Erythroblast (primary cell): ENCODE data around the gene ALAS2.
"Not testable (repeated sequence)": the region's sequence is repeated elsewhere in the genome, so short reads cannot be mapped to it uniquely, and the experiment has no call there.

Source experiments
- DNase-seq, 2 experiments: peaks; one replicate each; lab custom pipeline; 2025; lab: John Stamatoyannopoulos, UW
- GATA1 ChIP-seq: IDR thresholded peaks from 2 replicates; pipeline ENCODE4 v1.6.1; 2011; ENCODE audit warnings: low read depth, mild to moderate bottlenecking, control low read depth, low read length, moderate library complexity
- POLR2A ChIP-seq: IDR thresholded peaks from 2 replicates; pipeline ENCODE4 v1.6.1; 2011; ENCODE audit warnings: mild to moderate bottlenecking, low read length

ALAS2 gene

DNA sequence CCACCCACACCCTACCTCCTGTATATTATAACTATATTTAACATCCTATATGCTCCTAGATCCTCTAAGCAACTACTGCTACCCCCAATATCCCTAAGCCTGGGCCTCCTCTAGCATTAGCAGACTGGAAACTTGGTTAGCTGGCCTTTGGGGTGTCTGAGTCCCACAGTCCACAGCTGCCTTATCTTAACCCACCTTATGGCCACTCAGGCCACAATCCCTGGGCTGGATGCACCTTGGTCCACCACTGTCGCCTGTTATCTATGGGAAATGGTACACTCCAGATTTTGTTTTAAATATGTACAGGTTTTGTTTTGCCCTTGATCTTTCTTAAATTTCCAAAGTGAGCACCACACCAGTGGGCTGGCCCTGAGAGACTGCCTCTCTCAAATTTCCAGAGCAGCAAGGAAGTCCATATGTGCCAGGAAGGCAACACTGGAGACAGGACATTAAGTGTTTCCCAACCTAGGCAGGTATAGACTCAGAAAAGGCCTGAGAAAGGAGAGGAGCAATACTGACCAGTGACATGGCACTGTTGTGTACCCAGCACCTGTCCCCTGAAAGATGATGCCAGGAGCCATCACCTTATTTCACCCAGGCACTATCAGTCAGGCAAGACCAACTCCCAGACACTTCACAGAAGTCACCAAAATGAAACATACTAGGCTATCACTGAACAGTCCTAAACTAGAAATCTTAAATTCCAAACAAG, 37.7 kb downstream of the ALAS2 start:
- TF ChIP-seq GATA1: no peak
- TF ChIP-seq POLR2A: no peak
- DNase-seq: peak; percentile 20 to 70

DNA sequence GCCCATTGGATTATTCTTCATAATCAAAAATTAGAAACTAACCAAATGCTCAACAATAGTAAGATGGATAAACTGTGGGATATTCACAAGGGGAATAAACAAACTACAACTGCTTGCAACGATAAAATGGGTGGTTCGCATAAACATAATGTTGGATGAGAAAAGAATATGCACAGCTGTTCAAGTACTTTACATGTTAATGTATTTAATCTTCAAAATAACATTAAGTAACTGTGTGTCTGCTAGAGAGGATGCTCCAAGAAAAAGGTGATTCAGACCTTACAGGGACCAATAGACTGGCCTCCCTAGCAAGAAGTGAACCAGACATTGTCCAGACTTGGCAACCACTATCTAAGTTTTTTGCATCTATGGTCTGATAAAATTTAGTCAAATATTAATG, 39.1 kb downstream of the ALAS2 start:
- TF ChIP-seq POLR2A (no peak), GATA1 (no peak)
- no peak for DNase-seq

GRCh38 chrX:54983306-54983705, 47.5 kb downstream of the ALAS2 start:
- not testable (repeated sequence) for DNase-seq

DNA sequence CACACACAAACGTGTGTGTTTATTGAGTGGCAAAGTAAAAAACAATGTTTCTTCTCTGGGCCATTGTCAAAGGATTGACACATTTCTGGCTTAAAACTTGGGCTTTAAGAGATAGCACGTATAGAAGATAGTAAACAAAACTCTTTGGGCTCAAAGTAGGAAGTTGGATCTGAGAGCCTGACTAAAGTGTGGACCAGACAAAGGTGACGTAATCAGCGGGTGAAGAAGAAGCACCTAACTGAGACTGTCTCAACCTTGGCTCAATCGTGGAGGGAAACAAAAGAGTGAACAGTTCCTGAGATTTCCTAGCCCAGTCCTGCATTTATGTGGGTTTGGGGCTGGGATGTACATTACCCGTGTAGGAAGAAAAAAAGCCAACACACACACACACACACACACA, 50.4 kb downstream of the ALAS2 start:
- no peak for DNase-seq
- TF ChIP-seq POLR2A (no peak), GATA1 (no peak)

DNA sequence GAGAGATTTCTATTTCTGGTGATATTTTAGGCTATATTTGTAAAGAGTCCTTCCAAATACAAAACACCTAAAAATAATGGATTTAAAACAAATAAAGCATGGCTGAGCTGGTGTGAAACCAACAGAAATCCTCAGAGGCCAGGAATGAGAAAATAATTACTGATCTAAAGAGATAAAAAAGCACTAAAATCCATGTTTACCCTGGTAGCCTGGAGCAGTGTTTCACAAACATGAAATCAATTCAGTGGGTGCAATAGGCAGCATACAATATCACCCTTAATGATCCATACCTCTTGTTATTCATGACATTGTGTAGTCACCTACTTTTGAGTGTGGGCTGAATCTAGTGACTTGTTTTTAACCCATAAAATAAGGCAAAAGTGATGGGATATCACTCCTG, 51.3 kb downstream of the ALAS2 start:
- TF ChIP-seq GATA1 (no peak), POLR2A (no peak)
- DNase-seq: no peak

DNA sequence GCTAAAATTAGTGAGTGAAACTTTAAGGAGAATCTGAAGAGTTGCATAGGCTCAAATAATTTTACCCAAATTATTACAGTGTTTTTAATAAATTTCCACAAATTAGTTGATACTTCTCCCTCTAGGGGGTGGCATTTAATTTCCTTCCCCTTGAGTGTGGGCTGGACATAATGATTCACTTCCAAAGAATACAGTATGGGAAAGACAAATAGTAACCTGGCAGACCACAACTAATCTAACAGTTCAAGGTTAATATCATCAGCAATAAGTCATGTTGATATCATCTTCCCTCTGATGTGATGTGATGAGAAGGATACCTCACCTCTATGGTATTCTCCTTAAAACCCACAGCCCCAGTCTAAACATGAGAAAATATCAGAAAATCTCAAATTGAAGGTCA, 52.3 kb downstream of the ALAS2 start:
- DNase-seq: no peak
- TF ChIP-seq POLR2A (no peak), GATA1 (no peak)

GRCh38 chrX:54977387-54977786, 53.4 kb downstream of the ALAS2 start:
- TF ChIP-seq POLR2A (no peak), GATA1 (no peak)
- no peak for DNase-seq

- DNase-seq: no peak
- no peak for TF ChIP-seq POLR2A
Observed at GRCh38 chrX:54964766-54965497, 65.8 kb downstream of the ALAS2 start.

DNA sequence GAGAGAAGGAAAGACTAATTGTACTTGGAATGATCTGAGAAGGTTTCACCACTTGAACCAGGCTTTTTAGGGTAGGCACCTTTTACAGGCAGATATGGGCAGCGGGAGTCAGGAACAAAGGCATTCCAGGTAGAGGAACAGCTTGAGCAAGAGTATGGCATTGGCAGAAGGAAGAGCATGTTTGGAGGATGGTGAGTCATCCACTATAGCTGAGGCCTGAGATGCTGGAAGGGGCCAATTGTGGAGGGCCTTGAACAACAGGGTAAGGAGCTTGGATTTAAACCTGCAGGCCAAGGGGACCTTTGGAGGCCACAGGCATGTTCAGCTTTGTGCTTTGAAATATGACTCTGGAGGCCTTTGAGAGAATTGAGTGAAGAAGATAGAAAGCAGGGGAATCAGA, 69.0 kb downstream of the ALAS2 start:
- DNase-seq: no peak
- TF ChIP-seq POLR2A (no peak), GATA1 (no peak)
